Upper lobe of left lung (tissue), 4 donors: ENCODE measurements around the gene KIAA1549.

Experiments
- CTCF ChIP-seq, 6 experiments: fragments of 450-650 bp in 4 of 6; fragments of 200-600 bp in 2 of 6; sonication (generic) in 2 of 6; IDR thresholded peaks; one replicate each; pipeline ENCODE4 v1.5.1; 2016 to 2019; ENCODE audit warnings: antibody characterized with exemption in 6 of 6
- EP300 ChIP-seq, 4 donors: sonication (generic); formaldehyde crosslinking; IDR thresholded peaks; one replicate each; pipeline ENCODE4 v1.5.1; 2017; ENCODE audit warnings: antibody characterized with exemption in 4 of 4, control low read depth in 2 of 4
- POLR2AphosphoS5 ChIP-seq, 2 donors: sonication (generic); formaldehyde crosslinking; IDR thresholded peaks; one replicate each; pipeline ENCODE4 v1.5.1; 2017; ENCODE audit warnings: antibody characterized with exemption in 2 of 2

GRCh38 chr7:138898802-138899201, 82.4 kb downstream of the KIAA1549 start:
- no peak for TF ChIP-seq CTCF (IDR thresholded peaks at IDR 0.05)
- no peak for TF ChIP-seq POLR2AphosphoS5 (IDR thresholded peaks at IDR 0.05)
- no peak for TF ChIP-seq EP300 (IDR thresholded peaks at IDR 0.05)
